AG20443 (cell line): ENCODE results near the gene TSPAN11.
"Not testable (repeated sequence)": the region's sequence is repeated elsewhere in the genome, so short reads cannot be mapped to it uniquely, and the experiment has no call there.

Source experiments
- DNase-seq: peaks from one replicate; pipeline ENCODE4 v3.0.0; 2012; ENCODE audit warnings: low spot score, mixed read lengths

Gene TSPAN11

GRCh38 chr12:30926243-30927221, at the start of gene TSPAN11:
TSS of gene TSPAN11 (plus strand) at chr12:30926748. CDS start at chr12:30953992, 27,244 bp downstream.
- DNase-seq: peak; percentile 89

GRCh38 chr12:30877105-30877875, 49.3 kb upstream of the TSPAN11 start:
- no peak for DNase-seq

GRCh38 chr12:30878024-30878423, 48.5 kb upstream of the TSPAN11 start:
- DNase-seq: no peak

GRCh38 chr12:30880061-30880460, 46.5 kb upstream of the TSPAN11 start:
- DNase-seq: no peak

GRCh38 chr12:30880813-30881212, 45.7 kb upstream of the TSPAN11 start:
- no peak for DNase-seq

- no peak for DNase-seq
Measured at GRCh38 chr12:30882706-30883105, 43.8 kb upstream of the TSPAN11 start.

- no peak for DNase-seq
Measured at GRCh38 chr12:30884799-30885198, 41.7 kb upstream of the TSPAN11 start.

GRCh38 chr12:30885321-30885720, 41.2 kb upstream of the TSPAN11 start:
- DNase-seq: no peak

GRCh38 chr12:30887226-30887625, 39.3 kb upstream of the TSPAN11 start:
- DNase-seq: no peak

- no peak for DNase-seq
Measured at GRCh38 chr12:30888241-30888640, 38.3 kb upstream of the TSPAN11 start.

- not testable (repeated sequence) for DNase-seq
Measured at GRCh38 chr12:30894531-30894930, 32.0 kb upstream of the TSPAN11 start.

GRCh38 chr12:30896461-30896860, 30.1 kb upstream of the TSPAN11 start:
- peak; percentile 80 for DNase-seq

- DNase-seq: no peak
Measured at GRCh38 chr12:30898846-30899245, 27.7 kb upstream of the TSPAN11 start.

GRCh38 chr12:30900351-30900750, 26.2 kb upstream of the TSPAN11 start:
- DNase-seq: no peak

GRCh38 chr12:30902001-30902400, 24.5 kb upstream of the TSPAN11 start:
- no peak for DNase-seq

GRCh38 chr12:30902596-30902995, 24.0 kb upstream of the TSPAN11 start:
- DNase-seq: no peak

GRCh38 chr12:30905463-30906009, 21.0 kb upstream of the TSPAN11 start:
- DNase-seq: no peak

- no peak for DNase-seq
Measured at GRCh38 chr12:30908076-30908721, 18.3 kb upstream of the TSPAN11 start.

- peak; percentile 58 for DNase-seq
Measured at GRCh38 chr12:30908722-30909348, 17.7 kb upstream of the TSPAN11 start.

- DNase-seq: peak; percentile 2
Measured at GRCh38 chr12:30909349-30910037, 17.1 kb upstream of the TSPAN11 start.

- peak; percentile 4 for DNase-seq
Measured at GRCh38 chr12:30910038-30910350, 16.6 kb upstream of the TSPAN11 start.
